GM23338 (cell line): ENCODE data around the gene RNF32.

Source experiments
- CTCF ChIP-seq, 2 experiments: fragments of 200-600 bp in 1 of 2; sonication (generic) in 1 of 2; conservative IDR thresholded peaks; 2 replicates each; pipeline versions ENCODE4 v1.5.1 to v1.6.1; 2016 to 2017; ENCODE audit warnings: antibody characterized with exemption in 2 of 2, low read depth in 2 of 2, mild to moderate bottlenecking in 2 of 2, moderate library complexity in 1 of 2
- EZH2 ChIP-seq: fragments of 200-600 bp; sonication (generic); IDR thresholded peaks from one replicate; pipeline ENCODE4 v1.8.0; 2017; ENCODE audit warnings: antibody characterized with exemption, mild to moderate bottlenecking, low read depth; ENCODE audit not compliant: unreplicated experiment
- JUNB ChIP-seq: IDR thresholded peaks from one replicate; pipeline ENCODE4 v1.6.1; 2016; ENCODE audit warnings: antibody characterized with exemption; ENCODE audit not compliant: unreplicated experiment
- POLR2AphosphoS5 ChIP-seq: IDR thresholded peaks from 2 replicates; pipeline ENCODE4 v1.6.1; 2016; ENCODE audit warnings: antibody characterized with exemption, low read depth
- REST ChIP-seq: IDR thresholded peaks from one replicate; pipeline ENCODE4 v1.6.1; 2018; ENCODE audit warnings: antibody characterized with exemption; ENCODE audit not compliant: unreplicated experiment
- ZNF114 ChIP-seq: fragments of 250-450 bp; sonication (Bioruptor Pico); IDR thresholded peaks from 2 replicates; pipeline ENCODE4 v1.5.0; 2020; ENCODE audit warnings: mild to moderate bottlenecking, moderate library complexity

GRCh38 chr7:156703209-156703608, 62.6 kb downstream of the RNF32 start:
- TF ChIP-seq CTCF (conservative IDR thresholded peaks at IDR 0.05; ENCODE audit: low read depth in 2 of 2) (no peak), EZH2 (no peak), POLR2AphosphoS5 (no peak), JUNB (no peak), ZNF114 (CRISPR knock-in tag) (no peak), REST (no peak)
